ENCODE data around the gene KHNYN.
"Not testable (repeated sequence)": the region's sequence is repeated elsewhere in the genome, so short reads cannot be mapped to it uniquely, and the experiment has no call there.

Gene KHNYN

GRCh38 chr14:24441904-24442239, 12.1 kb downstream of the KHNYN start:
- no peak overlapping the region for H2AK5ac ChIP-seq (ENCODE audit: low read depth, low read length)
- no CpG with 5 or more reads among the region's 12 CpGs for WGBS, 2 donors (ENCODE audit: extremely low coverage in 2 of 2, insufficient read length in 2 of 2, insufficient replicate concordance in 1 of 2)
- H3K9ac ChIP-seq (ENCODE audit: low read depth, low read length, poor library complexity): peak overlapping the region; percentile 85
- H2BK120ac ChIP-seq (ENCODE audit: low read depth, low read length): no peak overlapping the region
- H2AFZ ChIP-seq (ENCODE audit: low read length): peak overlapping the region; percentile 91
- peak overlapping the region; percentile 80 to 94 for H3K4me3 ChIP-seq (ENCODE audit: low read length in 2 of 2)
- no peaks in the 10 kb centered on the region for H3K9me3 ChIP-seq (replicated peaks in 1 of 2; ENCODE audit: control insufficient read depth in 2 of 2, insufficient read depth in 1 of 2, low read depth in 1 of 2, low read length in 2 of 2)
- H3K4me1 ChIP-seq (ENCODE audit: control insufficient read depth in 2 of 2, insufficient read depth in 1 of 2, low read depth in 1 of 2, low read length in 2 of 2): peaks cover 3 to 11% of the 10 kb centered on the region in 2 donors
- peaks cover 23 to 55% of the 10 kb centered on the region in 2 donors for H3K36me3 ChIP-seq (replicated peaks in 1 of 2; ENCODE audit: control insufficient read depth in 2 of 2, insufficient read depth in 2 of 2, low read length in 2 of 2)
- peak overlapping the region; percentile 89 for H3K23ac ChIP-seq (ENCODE audit: low read depth, low read length, poor library complexity)
- H3K14ac ChIP-seq (ENCODE audit: low read length): no peak overlapping the region
- no peaks in the 10 kb centered on the region for H3K27me3 ChIP-seq (ENCODE audit: control insufficient read depth in 3 of 3, insufficient read depth in 3 of 3, low read depth in 1 of 3, low read length in 3 of 3)
- DNase-seq (ENCODE audit: low spot score): no peak
- H2BK12ac ChIP-seq (ENCODE audit: low read length): peak overlapping the region; percentile 4
- no peak overlapping the region for H2BK15ac ChIP-seq (ENCODE audit: low read length)
- H3K27ac ChIP-seq (replicated peaks; ENCODE audit: low read length): peak overlapping the region; percentile 99
- H4K91ac ChIP-seq (ENCODE audit: low read depth, low read length, poor library complexity): no peak overlapping the region
- H3K79me1 ChIP-seq (ENCODE audit: low read depth, low read length): no peaks in the 10 kb centered on the region
- no peak overlapping the region for H3K4ac ChIP-seq (ENCODE audit: low read length)
- peak overlapping the region; percentile 85 for H3K4me2 ChIP-seq (ENCODE audit: insufficient read depth, low read length, poor library complexity, severe bottlenecking)
- peak overlapping the region; percentile 33 for H2BK5ac ChIP-seq (ENCODE audit: low read length)
- no peak overlapping the region for H4K8ac ChIP-seq (ENCODE audit: low read depth, low read length)
- H3K18ac ChIP-seq (ENCODE audit: low read length): peak overlapping the region; percentile 38

- H4K8ac ChIP-seq (ENCODE audit: low read depth, low read length): peak within 1 kb of the TSS; percentile 89
- peak within 1 kb of the TSS; percentile 85 for H3K4me2 ChIP-seq (ENCODE audit: insufficient read depth, low read length, poor library complexity, severe bottlenecking)
- peak within 1 kb of the TSS; percentile 4 for H2BK12ac ChIP-seq (ENCODE audit: low read length)
- no peak within 1 kb of the TSS for H3K4ac ChIP-seq (ENCODE audit: low read length)
- H2BK5ac ChIP-seq (ENCODE audit: low read length): peak within 1 kb of the TSS; percentile 33
- H2BK15ac ChIP-seq (ENCODE audit: low read length): no peak within 1 kb of the TSS
- H3K9me3 ChIP-seq (replicated peaks in 1 of 2; ENCODE audit: control insufficient read depth in 2 of 2, insufficient read depth in 1 of 2, low read depth in 1 of 2, low read length in 2 of 2): no peaks in the 10 kb centered on the region
- H3K27me3 ChIP-seq (ENCODE audit: control insufficient read depth in 3 of 3, insufficient read depth in 3 of 3, low read depth in 1 of 3, low read length in 3 of 3): no peaks in the 10 kb centered on the region
- peak within 1 kb of the TSS; percentile 96 for H3K18ac ChIP-seq (ENCODE audit: low read length)
- H3K27ac ChIP-seq (replicated peaks; ENCODE audit: low read length): peak within 1 kb of the TSS; percentile 99
- peaks cover 19 to 49% of the 10 kb centered on the region in 2 donors for H3K36me3 ChIP-seq (replicated peaks in 1 of 2; ENCODE audit: control insufficient read depth in 2 of 2, insufficient read depth in 2 of 2, low read length in 2 of 2)
- peak; percentile 96 for DNase-seq (ENCODE audit: low spot score)
- H3K23ac ChIP-seq (ENCODE audit: low read depth, low read length, poor library complexity): peak within 1 kb of the TSS; percentile 89
- H3K79me1 ChIP-seq (ENCODE audit: low read depth, low read length): no peaks in the 10 kb centered on the region
- WGBS, 2 donors (ENCODE audit: extremely low coverage in 2 of 2, insufficient read length in 2 of 2, insufficient replicate concordance in 1 of 2): no CpG with 5 or more reads among the region's 52 CpGs
- H4K91ac ChIP-seq (ENCODE audit: low read depth, low read length, poor library complexity): no peak within 1 kb of the TSS
- peak within 1 kb of the TSS; percentile 91 for H2AFZ ChIP-seq (ENCODE audit: low read length)
- H2AK5ac ChIP-seq (ENCODE audit: low read depth, low read length): no peak within 1 kb of the TSS
- peak within 1 kb of the TSS; percentile 97 for H3K9ac ChIP-seq (ENCODE audit: low read depth, low read length, poor library complexity)
- peak within 1 kb of the TSS; percentile 80 to 94 for H3K4me3 ChIP-seq (ENCODE audit: low read length in 2 of 2)
- H3K14ac ChIP-seq (ENCODE audit: low read length): no peak within 1 kb of the TSS
- H2BK120ac ChIP-seq (ENCODE audit: low read depth, low read length): no peak within 1 kb of the TSS
- peaks cover 3 to 11% of the 10 kb centered on the region in 2 donors for H3K4me1 ChIP-seq (ENCODE audit: control insufficient read depth in 2 of 2, insufficient read depth in 1 of 2, low read depth in 1 of 2, low read length in 2 of 2)
Measured at GRCh38 chr14:24442240-24443052, 12.7 kb downstream of the KHNYN start, which contains the start of gene SDR39U1. TSS of gene SDR39U1 (minus strand) at chr14:24442776. CDS start at chr14:24442769, 7 bp downstream.

- H2AK5ac ChIP-seq (ENCODE audit: low read depth, low read length): no peak overlapping the region
- no peak overlapping the region for H2BK15ac ChIP-seq (ENCODE audit: low read length)
- peaks cover 3 to 11% of the 10 kb centered on the region in 2 donors for H3K4me1 ChIP-seq (ENCODE audit: control insufficient read depth in 2 of 2, insufficient read depth in 1 of 2, low read depth in 1 of 2, low read length in 2 of 2)
- peak overlapping the region; percentile 46 for H3K4me2 ChIP-seq (ENCODE audit: insufficient read depth, low read length, poor library complexity, severe bottlenecking)
- no peak overlapping the region for H4K8ac ChIP-seq (ENCODE audit: low read depth, low read length)
- peaks cover 13 to 42% of the 10 kb centered on the region in 2 donors for H3K36me3 ChIP-seq (replicated peaks in 1 of 2; ENCODE audit: control insufficient read depth in 2 of 2, insufficient read depth in 2 of 2, low read length in 2 of 2)
- H3K9ac ChIP-seq (ENCODE audit: low read depth, low read length, poor library complexity): no peak overlapping the region
- no CpG with 5 or more reads among the region's 7 CpGs for WGBS, 2 donors (ENCODE audit: extremely low coverage in 2 of 2, insufficient read length in 2 of 2, insufficient replicate concordance in 1 of 2)
- no peak overlapping the region for H3K14ac ChIP-seq (ENCODE audit: low read length)
- H3K27me3 ChIP-seq (ENCODE audit: control insufficient read depth in 3 of 3, insufficient read depth in 3 of 3, low read depth in 1 of 3, low read length in 3 of 3): no peaks in the 10 kb centered on the region
- no peak overlapping the region for H4K91ac ChIP-seq (ENCODE audit: low read depth, low read length, poor library complexity)
- H3K18ac ChIP-seq (ENCODE audit: low read length): no peak overlapping the region
- H3K4ac ChIP-seq (ENCODE audit: low read length): no peak overlapping the region
- no peaks in the 10 kb centered on the region for H3K79me1 ChIP-seq (ENCODE audit: low read depth, low read length)
- no peak overlapping the region for H2BK120ac ChIP-seq (ENCODE audit: low read depth, low read length)
- no peak for DNase-seq (ENCODE audit: low spot score)
- no peak overlapping the region for H2BK12ac ChIP-seq (ENCODE audit: low read length)
- H3K27ac ChIP-seq (replicated peaks; ENCODE audit: low read length): peak overlapping the region; percentile 63
- H2BK5ac ChIP-seq (ENCODE audit: low read length): no peak overlapping the region
- H3K4me3 ChIP-seq (ENCODE audit: low read length in 2 of 2): peak overlapping the region; percentile 80 to 85
- peak overlapping the region; percentile 77 for H2AFZ ChIP-seq (ENCODE audit: low read length)
- H3K23ac ChIP-seq (ENCODE audit: low read depth, low read length, poor library complexity): no peak overlapping the region
- H3K9me3 ChIP-seq (replicated peaks in 1 of 2; ENCODE audit: control insufficient read depth in 2 of 2, insufficient read depth in 1 of 2, low read depth in 1 of 2, low read length in 2 of 2): no peaks in the 10 kb centered on the region
Measured at GRCh38 chr14:24443053-24443665, 13.4 kb downstream of the KHNYN start.

DNA sequence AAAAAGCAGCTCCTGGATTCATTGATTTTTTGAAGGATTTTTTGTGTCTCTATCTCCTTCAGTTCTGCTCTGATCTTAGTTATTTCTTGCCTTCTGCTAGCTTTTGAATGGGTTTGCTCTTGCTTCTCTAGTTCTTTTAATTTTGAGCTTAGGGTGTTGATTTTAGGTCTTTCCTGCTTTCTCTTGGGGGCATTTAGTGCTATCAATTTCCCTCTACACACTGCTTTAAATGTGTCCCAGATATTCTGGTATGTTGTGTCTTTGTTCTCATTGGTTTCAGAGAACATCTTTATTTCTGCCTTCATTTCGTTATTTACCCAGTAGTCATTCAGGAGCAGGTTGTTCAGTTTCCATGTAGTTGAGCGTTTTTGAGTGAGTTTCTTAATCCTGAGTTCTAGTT, 21.1 kb downstream of the KHNYN start:
- not testable (repeated sequence) for H3K4me3 ChIP-seq (ENCODE audit: low read length in 2 of 2); H3K4ac ChIP-seq (ENCODE audit: low read length)
- WGBS, 2 donors (ENCODE audit: extremely low coverage in 2 of 2, insufficient read length in 2 of 2, insufficient replicate concordance in 1 of 2): no CpG with 5 or more reads among the region's 2 CpGs

More for the DNA sequence above, 21.1 kb downstream of the KHNYN start:
- not testable (repeated sequence) for H3K27ac ChIP-seq (replicated peaks; ENCODE audit: low read length); H3K79me1 ChIP-seq (ENCODE audit: low read depth, low read length); H3K9me3 ChIP-seq (replicated peaks in 1 of 2; ENCODE audit: control insufficient read depth in 2 of 2, insufficient read depth in 1 of 2, low read depth in 1 of 2, low read length in 2 of 2); H2AK5ac ChIP-seq (ENCODE audit: low read depth, low read length); H3K4me1 ChIP-seq (ENCODE audit: control insufficient read depth in 2 of 2, insufficient read depth in 1 of 2, low read depth in 1 of 2, low read length in 2 of 2); H4K91ac ChIP-seq (ENCODE audit: low read depth, low read length, poor library complexity); H3K18ac ChIP-seq (ENCODE audit: low read length); DNase-seq (ENCODE audit: low spot score); H3K14ac ChIP-seq (ENCODE audit: low read length); H3K36me3 ChIP-seq (replicated peaks in 1 of 2; ENCODE audit: control insufficient read depth in 2 of 2, insufficient read depth in 2 of 2, low read length in 2 of 2); H3K4me2 ChIP-seq (ENCODE audit: insufficient read depth, low read length, poor library complexity, severe bottlenecking); H2AFZ ChIP-seq (ENCODE audit: low read length); H2BK120ac ChIP-seq (ENCODE audit: low read depth, low read length); H2BK15ac ChIP-seq (ENCODE audit: low read length); H4K8ac ChIP-seq (ENCODE audit: low read depth, low read length); H3K27me3 ChIP-seq (ENCODE audit: control insufficient read depth in 3 of 3, insufficient read depth in 3 of 3, low read depth in 1 of 3, low read length in 3 of 3); H2BK5ac ChIP-seq (ENCODE audit: low read length); H3K23ac ChIP-seq (ENCODE audit: low read depth, low read length, poor library complexity); H2BK12ac ChIP-seq (ENCODE audit: low read length); H3K9ac ChIP-seq (ENCODE audit: low read depth, low read length, poor library complexity)
